Measurements from ENCODE around the gene ALG2. TPM values are rescaled to one million over a fixed set of nuclear protein-coding genes. Genes with fewer than 3 reads are reported as not detected.

ALG2 gene
- total RNA-seq, 2 donors from 2014 or later = 52.1 to 58.6 TPM

- DNase-seq = no peak
- TF ChIP-seq CTCF (IDR thresholded peaks at IDR 0.05) = no peak
- no peak for TF ChIP-seq POLR2A (IDR thresholded peaks at IDR 0.05)
- intact Hi-C loops (cut with DNase I) = no loop called here
- Histone ChIP-seq H3K36me3 (replicated peaks in 1 of 2; ENCODE audit: insufficient read depth in 1 of 2, low read depth in 2 of 2) (no peaks in the 10 kb centered on the region), H3K9me3 (no peaks in the 10 kb centered on the region), H3K27ac (no peak overlapping the region), H3K27me3 (no peaks in the 10 kb centered on the region), H3K4me1 (peaks cover 9% of the 10 kb centered on the region), H3K4me3 (no peak overlapping the region)
- ATAC-seq = no peak
- 30 to 35% methylated on average over 2 of the region's 2 CpGs for WGBS, 2 donors
Measured at GRCh38 chr9:99265691-99266090, 43.9 kb upstream of the ALG2 start.

GRCh38 chr9:99264070-99264680 lies 42.4 kb upstream of the ALG2 start:
- peaks cover 20% of the 10 kb centered on the region for H3K4me1 ChIP-seq
- no peak for ATAC-seq
- intact Hi-C loops (cut with DNase I) = no loop called here

GRCh38 chr9:99262949-99263418 lies 41.2 kb upstream of the ALG2 start:
- ATAC-seq (no peak), DNase-seq (no peak)
- no peak overlapping the region for H3K4me3 ChIP-seq
- no peaks in the 10 kb centered on the region for H3K27me3 ChIP-seq
- WGBS, 2 donors = 71 to 79% methylated on average over 7 of the region's 7 CpGs
- intact Hi-C loops (cut with DNase I) = no loop called here
- no peaks in the 10 kb centered on the region for H3K9me3 ChIP-seq
- TF ChIP-seq CTCF (IDR thresholded peaks at IDR 0.05) (no peak), POLR2A (IDR thresholded peaks at IDR 0.05) (no peak)
- no peak overlapping the region for H3K27ac ChIP-seq
- no peaks in the 10 kb centered on the region for H3K36me3 ChIP-seq (replicated peaks in 1 of 2; ENCODE audit: insufficient read depth in 1 of 2, low read depth in 2 of 2)
- peaks cover 28% of the 10 kb centered on the region for H3K4me1 ChIP-seq

More at GRCh38 chr9:99264070-99264680, 42.4 kb upstream of the ALG2 start:
- Histone ChIP-seq H3K9me3 (no peaks in the 10 kb centered on the region), H3K27me3 (no peaks in the 10 kb centered on the region), H3K36me3 (replicated peaks in 1 of 2; ENCODE audit: insufficient read depth in 1 of 2, low read depth in 2 of 2) (no peaks in the 10 kb centered on the region), H3K4me3 (no peak overlapping the region), H3K27ac (no peak overlapping the region)
- DNase-seq = peak in 1 of 4 donors; percentile 23
- WGBS, 2 donors = 90 to 91% methylated on average over 3 of the region's 3 CpGs
- TF ChIP-seq POLR2A (IDR thresholded peaks at IDR 0.05) (no peak), CTCF (IDR thresholded peaks at IDR 0.05) (no peak)

- no peak overlapping the region for H3K27ac ChIP-seq
- no peak overlapping the region for H3K4me3 ChIP-seq
- DNase-seq (no peak), ATAC-seq (no peak)
- 85 to 88% methylated on average over 2 of the region's 2 CpGs for WGBS, 2 donors
- no peaks in the 10 kb centered on the region for H3K27me3 ChIP-seq
- intact Hi-C loops (cut with DNase I) = no loop called here
- TF ChIP-seq POLR2A (IDR thresholded peaks at IDR 0.05) = no peak
- no peak for TF ChIP-seq CTCF (IDR thresholded peaks at IDR 0.05)
- no peaks in the 10 kb centered on the region for H3K36me3 ChIP-seq (replicated peaks in 1 of 2; ENCODE audit: insufficient read depth in 1 of 2, low read depth in 2 of 2)
- H3K9me3 ChIP-seq = no peaks in the 10 kb centered on the region
- H3K4me1 ChIP-seq = peaks cover 28% of the 10 kb centered on the region
Measured at GRCh38 chr9:99261923-99262322, 40.2 kb upstream of the ALG2 start.
